Inferior parietal cortex (tissue), 1 donor: ENCODE data around the gene CASZ1.

ENCODE experiments used
- DNase-seq: peaks from one replicate; pipeline ENCODE4 v3.0.0-alpha.2; 2016; ENCODE audit errors: extremely low spot score

The CASZ1 gene

GRCh38 chr1:10624256-10625050, 172.0 kb downstream of the CASZ1 start:
- DNase-seq, result no peak

- no peak for DNase-seq
Observed at GRCh38 chr1:10623686-10624145, 172.7 kb downstream of the CASZ1 start.

- DNase-seq, result no peak
Observed at GRCh38 chr1:10622910-10623685, 173.3 kb downstream of the CASZ1 start.

GRCh38 chr1:10621906-10622305, 174.5 kb downstream of the CASZ1 start:
- DNase-seq, result no peak

GRCh38 chr1:10620776-10621175, 175.7 kb downstream of the CASZ1 start:
- peak; percentile 12 for DNase-seq

- no peak for DNase-seq
Observed at GRCh38 chr1:10617931-10618885, 178.2 kb downstream of the CASZ1 start.

GRCh38 chr1:10617318-10617717, 179.1 kb downstream of the CASZ1 start:
- DNase-seq, result no peak

GRCh38 chr1:10616696-10617095, 179.8 kb downstream of the CASZ1 start:
- no peak for DNase-seq

- no peak for DNase-seq
Observed at GRCh38 chr1:10615932-10616671, 180.3 kb downstream of the CASZ1 start.

GRCh38 chr1:10615332-10615731, 181.1 kb downstream of the CASZ1 start:
- DNase-seq, result peak; percentile 53

GRCh38 chr1:10614377-10615225, 181.8 kb downstream of the CASZ1 start:
- no peak for DNase-seq

GRCh38 chr1:10613861-10614260, 182.6 kb downstream of the CASZ1 start:
- DNase-seq, result no peak

GRCh38 chr1:10613340-10613739, 183.1 kb downstream of the CASZ1 start:
- no peak for DNase-seq

GRCh38 chr1:10612436-10613160, 183.8 kb downstream of the CASZ1 start:
- no peak for DNase-seq

GRCh38 chr1:10610901-10611600, 185.4 kb downstream of the CASZ1 start:
- no peak for DNase-seq

- no peak for DNase-seq
Observed at GRCh38 chr1:10608690-10609089, 187.8 kb downstream of the CASZ1 start.

- DNase-seq, result no peak
Observed at GRCh38 chr1:10607228-10607627, 189.2 kb downstream of the CASZ1 start.

- no peak for DNase-seq
Observed at GRCh38 chr1:10606064-10606463, 190.4 kb downstream of the CASZ1 start.

GRCh38 chr1:10604966-10605365, 191.5 kb downstream of the CASZ1 start:
- DNase-seq, result no peak
